DLD1 (cell line): ENCODE data around the gene ADAM15.

Experiments used
- in situ Hi-C: cut with HindIII; loops from 2 replicates; pipeline ENCODE4 v1.10.0; 2017; ENCODE audit warnings: low sequenced_read_pairs

ADAM15 gene

DNA sequence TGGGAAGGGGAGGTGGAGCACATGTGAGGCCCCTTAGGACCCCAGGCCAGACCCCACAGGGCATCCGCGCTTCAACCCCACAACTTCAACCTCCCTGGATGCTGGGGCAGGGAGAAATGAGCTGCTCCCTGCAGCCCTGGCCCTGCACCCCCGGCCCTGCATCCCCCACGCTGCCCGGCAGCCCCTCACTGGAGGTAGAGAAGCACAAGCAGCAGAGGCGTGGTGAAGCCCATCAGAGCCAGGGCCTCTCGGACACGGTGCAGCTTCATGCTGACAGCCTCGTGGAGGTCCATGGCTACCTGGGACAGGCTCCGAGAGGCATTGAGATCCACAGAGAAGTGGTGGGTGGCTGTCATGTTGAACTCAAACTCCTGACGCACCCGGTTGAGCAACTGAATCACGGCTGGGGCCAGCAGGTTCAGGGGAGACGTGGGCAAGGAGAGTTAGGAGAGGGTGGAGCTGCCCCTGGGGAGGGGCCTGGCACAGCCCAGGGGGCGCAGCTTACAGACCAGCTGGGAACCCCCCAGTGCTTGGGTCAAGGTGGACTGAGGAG is 20.8 kb upstream of the ADAM15 start:
- in situ Hi-C loops: no loop called here

DNA sequence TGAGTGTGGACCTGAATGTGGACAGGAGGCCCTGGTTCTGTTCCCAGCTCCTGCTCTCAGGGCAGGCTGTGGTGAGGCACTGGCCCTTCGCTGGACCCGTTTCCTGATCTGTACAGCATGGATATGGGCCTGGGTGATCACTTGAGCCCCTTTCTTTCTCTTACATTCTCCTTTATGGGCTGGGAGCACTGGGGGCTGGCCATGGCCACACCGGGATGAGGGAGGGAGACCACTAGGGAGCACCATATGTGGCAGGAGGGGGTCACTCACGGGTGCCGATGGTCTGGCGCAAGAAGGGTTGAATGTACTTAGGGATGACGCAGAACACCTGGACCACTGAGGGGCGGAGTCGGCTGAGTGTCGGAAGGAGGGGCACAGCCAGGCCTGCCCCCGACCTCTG is 20.2 kb upstream of the ADAM15 start:
- in situ Hi-C loops: no loop called here

DNA sequence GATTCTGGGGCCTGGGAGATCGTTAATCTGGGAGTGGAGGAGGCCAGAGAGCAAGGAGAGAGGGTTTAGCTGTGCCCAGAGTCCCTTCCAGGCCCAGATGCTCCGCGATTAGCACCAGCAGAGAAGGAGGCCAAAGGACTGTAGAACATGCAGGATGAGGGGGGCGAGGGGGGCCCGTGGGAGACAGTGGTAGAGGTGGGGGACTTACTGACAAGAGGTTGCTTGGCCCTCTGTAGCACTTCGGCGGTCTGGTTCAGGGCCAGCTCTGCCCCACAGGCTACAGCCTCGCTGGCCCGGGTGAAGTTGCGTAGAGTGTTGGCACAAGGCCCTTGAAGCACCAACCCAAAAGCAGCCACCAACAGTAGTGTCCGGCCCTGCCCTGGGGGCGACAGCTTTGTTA is 18.2 kb upstream of the ADAM15 start:
- in situ Hi-C loops: no loop called here

DNA sequence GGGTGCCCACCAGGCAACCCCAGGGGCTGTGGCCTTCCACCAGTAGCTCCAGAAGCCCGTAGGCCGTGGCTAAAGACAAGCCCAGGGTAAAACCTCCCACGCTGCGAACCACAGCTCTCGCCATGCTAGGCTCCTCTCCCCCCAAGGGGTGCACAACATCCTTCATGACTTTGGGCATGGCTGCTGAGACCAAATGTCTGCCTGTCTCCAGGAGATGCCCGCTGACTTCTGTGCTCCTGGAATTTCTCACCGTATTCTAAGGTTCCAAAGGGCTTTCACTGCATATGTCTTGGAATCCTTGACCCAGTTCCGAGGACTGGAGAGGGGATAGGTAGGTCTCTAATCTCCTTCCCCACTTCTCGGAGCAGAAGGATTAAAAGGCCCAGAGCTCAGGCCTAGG is 17.6 kb upstream of the ADAM15 start, which contains the start of the genes DCST1 and DCST2:
DCST1 (plus strand) TSS at position 301 of the 400 bp plus-strand sequence. CDS start 213 bp downstream, outside the sequence.
DCST2 (minus strand) TSS at position 258 of the 400 bp plus-strand sequence; CDS start at position 178, 80 bp downstream.
- in situ Hi-C loops: no loop called here

DNA sequence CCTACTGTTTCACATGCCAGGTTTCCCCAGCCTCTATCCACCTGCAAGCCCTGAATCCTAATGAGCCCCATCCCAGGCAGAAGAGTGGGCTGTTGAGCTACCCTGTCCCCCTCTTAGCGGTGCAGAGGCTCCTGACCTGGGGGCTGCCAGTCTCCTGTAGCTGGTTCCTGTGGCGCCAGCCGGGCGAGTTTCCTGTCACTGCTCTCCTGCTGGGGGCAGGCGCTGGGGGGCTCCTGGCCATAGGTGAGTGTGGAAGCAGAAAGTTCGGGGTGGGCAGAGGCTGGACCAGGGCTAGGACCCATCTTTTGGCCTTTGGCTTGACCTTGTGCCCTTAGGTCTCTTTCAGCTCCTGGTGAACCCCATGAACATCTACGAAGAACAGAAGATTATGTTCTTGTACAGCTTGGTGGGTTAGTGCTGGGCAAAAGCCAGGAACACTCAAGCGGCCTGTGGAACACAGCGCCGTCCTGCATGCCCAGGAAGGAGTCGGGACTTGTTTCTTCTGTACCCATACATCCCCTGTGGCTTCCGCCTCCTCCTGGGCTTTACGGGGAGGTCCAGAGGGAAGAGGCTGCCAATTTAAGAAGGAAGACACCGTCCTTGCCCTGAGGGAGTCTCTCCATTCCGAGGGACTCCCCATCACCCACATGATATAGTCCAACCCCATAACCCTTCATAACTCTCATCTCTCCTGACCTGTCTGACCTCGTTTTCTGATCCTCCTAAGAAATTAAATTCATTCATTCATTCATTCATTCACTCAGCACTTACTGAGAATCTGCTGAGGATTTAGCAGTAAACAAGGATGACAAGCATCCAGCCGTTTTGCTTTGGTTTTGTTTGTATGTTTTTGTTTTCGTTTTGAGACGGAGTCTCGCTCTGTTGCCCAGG is 16.6 kb upstream of the ADAM15 start:
- in situ Hi-C loops: no loop called here

DNA sequence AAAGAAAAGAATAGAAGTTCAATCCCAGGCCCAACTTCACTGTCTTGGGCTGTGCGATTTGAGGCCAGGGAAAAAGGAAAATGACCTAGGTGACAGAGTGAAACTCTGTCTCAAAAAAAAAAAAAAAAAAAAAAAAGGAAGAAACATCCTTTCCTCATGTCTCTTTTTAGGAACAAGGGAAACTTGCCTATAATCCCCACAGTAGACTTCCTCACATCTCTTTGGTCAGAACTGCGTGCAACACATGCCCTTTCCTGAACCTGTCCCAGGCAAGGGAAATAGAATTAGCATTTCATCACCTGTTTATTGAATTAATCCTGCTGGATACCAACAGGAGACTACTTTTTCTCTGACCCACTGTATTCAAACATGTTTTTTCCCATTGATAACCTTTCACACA is 15.2 kb upstream of the ADAM15 start:
- in situ Hi-C loops: no loop called here

DNA sequence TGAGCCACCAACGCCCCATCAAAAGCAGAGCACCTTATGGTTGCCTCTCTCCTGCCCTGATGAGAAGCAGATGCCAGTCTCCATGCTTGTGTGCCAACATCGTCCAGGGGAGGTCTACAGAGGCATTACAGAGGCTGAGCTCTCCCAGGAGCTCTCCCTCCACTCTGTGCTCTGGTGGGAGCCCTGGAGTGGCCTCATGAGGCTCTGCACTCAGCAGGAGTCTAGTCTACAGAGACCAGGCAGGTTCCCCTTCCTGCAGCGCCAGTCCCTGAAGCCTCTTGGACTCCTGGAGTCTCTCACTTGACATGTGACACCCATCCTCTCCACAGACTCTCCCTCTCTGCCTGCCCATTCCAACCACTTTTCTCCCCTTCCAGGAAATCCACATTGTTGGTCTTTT is 14.1 kb upstream of the ADAM15 start:
- in situ Hi-C loops: no loop called here

DNA sequence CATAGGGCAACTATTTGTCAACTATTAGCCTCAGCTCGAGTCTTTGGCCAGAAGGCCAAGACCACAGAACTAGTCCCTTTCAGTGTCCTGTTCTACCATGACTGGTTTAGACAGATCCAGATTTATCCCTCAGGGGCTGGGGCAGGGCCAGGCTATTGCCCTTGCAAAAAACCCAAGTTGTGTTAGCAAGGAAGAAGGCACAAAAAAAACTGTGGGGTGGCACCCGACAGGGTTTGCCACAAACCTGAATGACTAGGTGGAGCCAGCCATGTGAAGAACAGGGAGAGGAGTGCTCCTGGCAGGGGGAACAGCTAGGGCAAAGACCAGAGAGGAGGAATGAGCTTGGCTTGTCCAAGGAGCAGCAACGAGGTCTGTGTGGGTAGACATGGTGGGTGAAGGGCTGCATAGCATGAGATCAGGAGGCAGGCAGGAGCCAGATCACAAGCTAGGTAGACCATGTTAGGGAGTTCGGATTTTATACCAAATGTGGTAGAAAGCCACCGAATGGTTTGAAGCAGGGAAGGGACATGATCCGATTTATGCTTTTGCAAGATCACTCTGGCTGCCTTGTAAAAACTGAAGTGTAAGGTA is 13.2 kb upstream of the ADAM15 start:
- in situ Hi-C loops: no loop called here

DNA sequence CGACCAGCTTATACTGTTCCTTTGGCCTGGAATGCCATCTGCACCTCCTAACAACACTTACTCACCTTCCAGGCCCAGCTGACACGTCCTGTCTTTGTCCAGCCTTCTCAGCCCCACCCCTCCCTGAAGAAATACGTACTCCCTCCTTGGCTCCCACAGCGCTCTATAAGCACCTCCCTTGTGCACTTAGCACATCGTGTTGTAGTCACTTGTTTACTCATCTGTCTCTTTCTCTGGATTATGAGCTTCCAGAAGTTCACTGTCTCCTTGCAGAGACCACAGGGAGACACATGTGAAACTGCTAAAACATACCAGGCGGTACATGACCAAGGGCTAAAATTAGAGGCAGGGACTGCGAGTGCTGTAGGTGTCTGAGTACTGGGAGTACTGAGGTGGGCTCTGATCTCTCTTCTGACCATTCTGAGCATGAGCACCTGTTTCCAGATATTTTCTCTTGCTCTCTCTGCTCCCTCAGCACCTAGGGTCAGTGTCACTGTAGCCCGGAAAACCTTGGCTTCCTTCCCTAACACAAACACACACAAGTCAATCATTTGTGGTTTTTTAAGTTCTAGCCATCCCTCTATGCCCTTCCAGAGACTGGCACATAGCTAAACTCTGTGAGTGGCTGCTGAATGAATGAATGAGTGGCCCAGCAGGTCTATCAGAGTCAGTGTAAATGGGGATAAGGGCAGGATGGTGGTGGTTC is 12.4 kb upstream of the ADAM15 start:
- in situ Hi-C loops: no loop called here

DNA sequence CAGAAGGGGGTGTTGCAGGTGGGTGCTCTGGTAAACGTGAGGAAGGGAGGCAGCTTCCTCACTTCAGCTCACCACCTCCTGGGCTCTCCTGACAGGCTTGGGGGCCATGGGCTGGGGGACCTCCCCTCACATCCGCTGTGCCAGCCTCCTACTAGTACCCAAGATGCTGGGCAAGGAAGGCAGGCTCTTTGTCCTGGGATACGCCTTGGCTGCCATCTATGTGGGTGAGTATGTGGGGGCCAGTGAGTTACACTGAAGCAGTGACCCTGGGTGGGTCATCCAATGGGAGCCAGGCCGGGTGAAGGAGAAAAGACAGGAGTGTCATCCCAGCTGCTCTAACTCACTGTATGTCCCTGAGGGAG is 11.8 kb upstream of the ADAM15 start:
- in situ Hi-C loops: no loop called here

DNA sequence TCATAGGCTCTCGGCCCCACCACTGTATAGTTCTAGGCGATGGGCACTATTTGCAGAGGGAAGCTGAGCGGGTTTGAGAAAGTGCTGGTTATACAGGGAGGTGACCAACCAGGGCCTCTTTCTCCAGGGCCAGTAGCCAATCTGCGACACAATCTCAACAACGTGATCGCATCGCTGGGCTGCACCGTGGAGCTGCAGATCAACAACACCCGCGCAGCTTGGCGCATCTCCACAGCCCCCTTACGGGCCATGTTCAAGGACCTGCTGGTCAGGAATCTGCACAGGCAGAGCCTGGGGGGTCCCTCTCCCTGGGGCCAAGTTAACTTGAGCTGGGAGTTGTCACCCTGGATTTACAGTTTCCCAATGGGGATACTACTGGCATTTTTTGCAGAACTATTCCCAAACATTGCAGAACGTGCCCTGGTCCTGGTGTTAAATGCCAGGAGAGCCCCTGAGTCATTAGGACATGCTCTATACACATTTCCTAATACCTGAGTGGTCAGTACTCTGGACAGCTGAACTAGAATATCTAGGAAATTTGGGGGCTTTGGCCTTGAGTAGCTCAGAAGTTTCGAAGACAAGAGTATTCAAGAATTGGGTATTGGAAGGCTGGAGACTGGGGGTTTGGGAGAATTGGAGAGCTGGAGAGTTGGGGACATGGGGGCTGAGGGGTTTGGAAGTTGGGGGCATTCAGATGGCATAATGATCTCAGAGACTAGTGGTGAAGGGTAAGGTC is 10.6 kb upstream of the ADAM15 start:
- in situ Hi-C loops: no loop called here

DNA sequence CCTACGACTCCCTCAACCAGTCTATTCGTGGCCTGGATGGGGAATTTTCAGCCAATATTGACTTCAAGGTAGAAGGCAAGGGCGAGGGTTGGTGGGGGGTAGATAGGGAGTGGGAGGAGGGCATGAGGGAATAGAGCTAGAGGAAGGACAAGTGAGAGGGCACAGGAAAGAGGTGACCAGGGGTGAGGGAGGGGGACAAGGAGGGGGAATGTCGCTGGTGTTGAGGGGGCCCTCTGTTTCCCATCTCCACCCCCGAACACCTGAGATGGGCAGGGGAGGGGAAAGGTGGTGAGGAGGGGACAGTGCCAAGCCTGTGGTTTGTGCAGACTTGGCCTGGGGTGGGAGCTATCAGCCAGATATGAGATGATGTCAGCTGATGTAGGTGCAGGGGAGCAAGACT is 8.3 kb upstream of the ADAM15 start:
- in situ Hi-C loops: no loop called here

DNA sequence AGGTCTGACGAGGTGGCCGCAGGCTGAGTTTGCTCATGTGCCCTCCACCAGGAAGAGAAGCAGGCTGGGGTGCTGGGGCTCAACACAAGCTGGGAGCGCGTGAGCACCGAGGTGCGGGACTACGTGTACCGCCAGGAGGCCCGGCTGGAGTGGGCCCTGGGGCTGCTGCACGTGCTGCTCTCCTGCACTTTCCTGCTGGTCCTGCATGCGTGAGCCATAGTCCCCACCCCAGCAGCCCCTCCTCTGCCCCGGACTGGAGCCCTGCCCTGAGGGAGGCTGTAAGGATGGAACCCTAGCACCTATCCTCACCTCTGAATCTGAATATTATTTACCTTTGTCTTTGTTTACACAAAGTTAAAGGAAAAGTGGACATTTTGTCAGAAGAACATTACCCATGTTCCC is 7.8 kb upstream of the ADAM15 start:
- in situ Hi-C loops: no loop called here

DNA sequence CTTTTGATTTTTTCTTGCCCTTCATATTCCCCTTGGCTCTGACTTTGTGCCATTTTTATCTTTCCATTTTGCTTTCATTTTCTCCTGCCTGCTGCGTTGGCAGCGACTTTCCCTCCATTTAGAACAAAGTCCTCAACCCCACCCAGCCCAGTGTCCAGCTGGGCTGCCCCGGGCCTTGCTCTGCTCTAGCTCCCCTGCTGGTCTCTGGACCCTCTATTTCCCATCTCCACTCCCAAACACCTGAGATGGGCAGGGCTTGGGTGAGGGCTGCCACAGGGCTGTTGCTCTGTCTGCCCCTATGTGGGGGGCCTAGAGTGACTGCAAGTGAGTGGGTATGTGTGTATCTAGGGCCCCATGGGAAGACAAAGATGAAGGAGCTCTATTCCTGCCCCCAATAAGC is 7.3 kb upstream of the ADAM15 start:
- in situ Hi-C loops: no loop called here

DNA sequence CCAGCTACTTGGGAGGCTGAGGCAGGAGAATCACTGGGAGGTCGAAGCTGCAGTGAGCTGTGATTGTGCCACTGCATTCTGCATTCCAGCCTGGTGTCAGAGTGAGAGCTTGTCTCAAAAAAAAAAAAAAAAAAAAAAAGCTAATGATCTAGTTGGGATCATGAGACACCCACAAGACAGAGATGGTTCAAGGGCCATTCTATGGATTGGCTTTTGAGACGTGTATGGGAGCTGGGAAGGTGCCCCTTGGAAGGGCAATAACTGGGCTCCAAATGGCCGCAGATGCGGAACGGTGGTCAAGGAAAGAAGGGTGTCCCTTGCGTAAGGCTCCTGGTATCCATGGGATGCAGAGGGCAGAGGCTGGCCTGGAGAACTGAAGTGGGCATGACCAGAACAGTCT is 6.8 kb upstream of the ADAM15 start:
- in situ Hi-C loops: no loop called here

DNA sequence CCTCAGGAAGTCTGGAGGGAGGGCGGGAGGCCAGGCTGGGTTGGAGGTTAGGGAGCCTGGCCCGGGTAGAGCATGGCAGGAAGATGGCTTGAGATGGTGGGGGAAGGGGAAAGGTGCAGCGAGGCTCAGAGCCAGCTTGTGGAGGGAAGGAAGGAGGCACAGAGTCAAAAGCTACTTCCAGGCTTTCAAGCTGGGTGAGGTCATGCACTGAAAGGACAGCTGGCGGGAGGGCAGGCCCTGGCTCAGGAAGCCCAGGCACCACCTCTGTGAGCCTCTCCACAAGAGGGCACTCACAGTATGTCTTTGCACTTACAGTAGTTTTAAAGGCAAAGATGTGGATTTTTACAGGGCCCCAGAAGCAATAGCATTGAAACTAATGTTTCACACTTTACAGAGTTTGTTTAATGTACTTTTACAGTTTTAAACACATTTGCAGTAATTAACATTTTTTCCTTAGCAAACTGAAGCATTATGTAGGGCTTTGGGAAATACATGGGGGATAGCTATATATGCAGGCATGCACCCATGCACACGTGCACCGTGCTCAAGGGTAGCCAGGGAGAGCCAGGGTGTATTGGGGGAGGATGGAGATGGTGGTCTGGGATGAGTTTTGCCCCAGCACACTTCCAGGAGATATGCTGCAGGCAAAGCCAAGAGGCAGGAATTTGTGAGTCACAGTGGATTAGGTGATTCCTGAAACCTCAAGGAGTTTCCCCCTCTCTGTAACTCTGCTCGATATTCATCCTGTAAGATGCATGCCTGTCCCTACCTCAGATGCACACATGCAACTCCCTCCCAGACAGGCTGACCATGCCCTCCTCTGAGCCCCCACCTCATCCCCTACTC is 6.1 kb upstream of the ADAM15 start:
- in situ Hi-C loops: no loop called here

DNA sequence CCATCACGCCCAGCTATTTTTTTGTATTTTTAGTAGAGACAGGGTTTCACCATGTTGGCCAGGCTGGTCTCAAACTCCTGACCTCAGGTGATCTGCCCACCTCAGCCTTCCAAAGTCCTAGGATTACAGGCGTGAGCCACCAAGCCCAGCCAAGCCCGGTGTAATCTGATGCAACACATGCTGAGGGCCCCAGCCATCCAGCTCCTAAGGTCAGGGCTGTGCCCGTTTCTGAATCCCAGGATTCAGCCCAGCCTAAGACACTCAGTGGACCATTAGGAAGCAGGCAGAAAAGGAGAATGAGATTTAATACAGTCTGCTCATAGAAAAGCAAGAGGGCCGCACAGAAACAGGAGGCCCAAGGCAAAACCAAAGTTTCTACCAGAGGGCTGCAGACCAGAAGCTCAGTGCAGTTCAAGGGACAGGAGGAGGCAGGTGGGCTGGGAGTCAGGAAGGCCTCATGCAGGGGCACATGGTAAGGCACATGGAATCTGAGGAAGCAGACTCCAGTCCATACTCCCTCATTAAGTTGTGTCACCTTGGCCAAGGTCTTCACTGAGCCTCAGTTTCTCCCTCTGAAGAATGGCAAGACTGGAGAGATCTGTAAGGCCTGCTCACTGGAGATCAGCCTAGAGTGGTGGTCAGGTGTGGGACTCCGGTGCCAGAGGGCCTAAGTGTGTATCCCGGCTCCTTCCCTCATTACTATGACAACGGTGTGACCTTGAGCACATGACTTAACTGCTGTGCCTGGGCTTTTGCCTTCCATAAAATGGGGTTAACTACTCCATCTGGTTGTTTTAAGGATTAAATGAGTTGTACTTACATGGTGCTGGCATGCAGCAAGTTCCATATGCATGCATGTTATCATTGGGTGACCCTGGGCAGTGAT is 2.4 kb upstream of the ADAM15 start:
- in situ Hi-C loops: no loop called here

DNA sequence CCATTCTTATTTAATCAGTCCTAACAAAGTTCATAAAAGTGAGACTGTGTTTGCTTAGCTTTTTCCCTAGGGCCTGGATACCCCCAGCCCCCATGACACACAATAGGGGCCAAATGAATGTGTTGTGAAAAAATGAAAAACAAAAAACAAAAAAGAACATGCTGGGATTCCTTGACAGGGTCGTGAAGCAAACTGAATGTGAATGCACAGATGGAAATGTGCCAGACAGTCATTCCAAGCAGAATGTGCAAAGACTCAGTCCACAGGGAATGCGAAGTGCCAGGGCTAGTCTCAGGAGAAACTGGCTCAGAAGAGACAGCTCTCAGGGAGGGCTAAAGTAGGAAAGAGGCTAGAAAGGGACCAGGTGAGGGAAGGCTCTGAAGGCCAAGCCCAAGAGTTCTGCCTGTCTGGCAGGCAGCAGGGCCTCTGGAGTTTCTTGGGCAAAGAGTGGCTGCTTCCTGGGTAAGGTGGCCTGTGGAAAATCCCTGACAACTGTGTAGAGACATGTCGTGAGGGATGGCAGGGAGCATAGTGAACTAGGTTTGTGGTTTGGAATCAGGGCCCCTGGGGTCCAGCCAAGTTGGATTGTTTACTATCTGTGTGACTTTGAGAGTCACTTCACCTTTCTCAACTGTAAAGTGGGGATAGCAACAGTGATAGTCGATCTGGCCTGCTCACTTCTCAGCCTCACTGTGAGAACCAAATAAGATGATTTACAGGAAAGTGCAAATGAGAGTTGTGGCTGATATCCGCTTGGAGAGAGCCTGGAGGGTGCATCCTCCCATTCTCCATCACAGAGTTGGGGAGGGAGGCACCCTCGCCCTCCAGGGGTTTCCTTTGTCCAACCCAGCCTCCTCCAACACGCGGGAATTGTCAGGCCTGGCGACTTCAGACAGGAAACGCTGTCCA is 1.2 kb upstream of the ADAM15 start:
- in situ Hi-C loops: no loop called here
